Mucosa of rectum (tissue), 2 donors: ENCODE results near the gene XRCC2.

Experiments
- H3K27ac ChIP-seq, 2 donors: one replicate each; pipeline ENCODE4 v1.7.0; 2013; ENCODE audit warnings: inconsistent platforms in 2 of 2, low read depth in 2 of 2, low read length in 2 of 2
- H3K27me3 ChIP-seq, 2 donors: one replicate each; pipeline ENCODE4 v1.7.0; 2013; ENCODE audit warnings: low read length in 2 of 2; ENCODE audit not compliant: control insufficient read depth in 2 of 2, insufficient read depth in 2 of 2
- H3K36me3 ChIP-seq, 2 donors: one replicate each; pipeline ENCODE4 v1.7.0; 2013; ENCODE audit warnings: low read length in 2 of 2; ENCODE audit not compliant: control insufficient read depth in 2 of 2, insufficient read depth in 2 of 2
- H3K4me1 ChIP-seq, 2 donors: one replicate each; pipeline ENCODE4 v1.7.0; 2013; ENCODE audit warnings: low read length in 2 of 2, mild to moderate bottlenecking in 1 of 2; ENCODE audit not compliant: control insufficient read depth in 2 of 2, insufficient read depth in 2 of 2
- H3K4me3 ChIP-seq, 2 donors: one replicate each; pipeline ENCODE4 v1.7.0; 2013; ENCODE audit warnings: low read length in 2 of 2
- H3K9ac ChIP-seq, 2 donors: one replicate each; pipeline ENCODE4 v1.7.0; 2013; ENCODE audit warnings: low read length in 2 of 2, low read depth in 1 of 2, mild to moderate bottlenecking in 1 of 2
- H3K9me3 ChIP-seq, 2 donors: one replicate each; pipeline ENCODE4 v1.7.0; 2013; ENCODE audit warnings: low read length in 2 of 2; ENCODE audit not compliant: control insufficient read depth in 2 of 2
- donor health status: healthy.
- donor health status: Normal muscosa, but diverticular disease.

The XRCC2 gene

GRCh38 chr7:152618427-152618826, 57.5 kb downstream of the XRCC2 start:
- H3K27me3 ChIP-seq, result no peaks in the 10 kb centered on the region
- H3K4me1 ChIP-seq, result no peaks in the 10 kb centered on the region
- no peaks in the 10 kb centered on the region for H3K9me3 ChIP-seq
- no peak overlapping the region for H3K4me3 ChIP-seq
- no peaks in the 10 kb centered on the region for H3K36me3 ChIP-seq
- H3K27ac ChIP-seq, result no peak overlapping the region
- no peak overlapping the region for H3K9ac ChIP-seq

- no peak overlapping the region for H3K27ac ChIP-seq
- H3K27me3 ChIP-seq, result no peaks in the 10 kb centered on the region
- no peaks in the 10 kb centered on the region for H3K9me3 ChIP-seq
- H3K4me3 ChIP-seq, result no peak overlapping the region
- no peaks in the 10 kb centered on the region for H3K36me3 ChIP-seq
- H3K9ac ChIP-seq, result no peak overlapping the region
- H3K4me1 ChIP-seq, result no peaks in the 10 kb centered on the region
Observed at GRCh38 chr7:152617056-152617455, 58.9 kb downstream of the XRCC2 start.

GRCh38 chr7:152615031-152615741, 60.8 kb downstream of the XRCC2 start:
- Histone ChIP-seq H3K27me3 (no peaks in the 10 kb centered on the region), H3K9ac (no peak overlapping the region), H3K27ac (no peak overlapping the region), H3K36me3 (no peaks in the 10 kb centered on the region), H3K9me3 (no peaks in the 10 kb centered on the region), H3K4me3 (no peak overlapping the region), H3K4me1 (no peaks in the 10 kb centered on the region)

GRCh38 chr7:152608656-152609055, 67.3 kb downstream of the XRCC2 start:
- Histone ChIP-seq H3K4me1 (no peaks in the 10 kb centered on the region), H3K9me3 (no peaks in the 10 kb centered on the region), H3K36me3 (no peaks in the 10 kb centered on the region), H3K27me3 (no peaks in the 10 kb centered on the region), H3K27ac (no peak overlapping the region), H3K4me3 (no peak overlapping the region), H3K9ac (no peak overlapping the region)

GRCh38 chr7:152608208-152608607, 67.7 kb downstream of the XRCC2 start:
- Histone ChIP-seq H3K27ac (no peak overlapping the region), H3K9ac (no peak overlapping the region), H3K27me3 (no peaks in the 10 kb centered on the region), H3K4me3 (no peak overlapping the region), H3K4me1 (no peaks in the 10 kb centered on the region), H3K9me3 (no peaks in the 10 kb centered on the region), H3K36me3 (no peaks in the 10 kb centered on the region)

GRCh38 chr7:152607007-152607406, 68.9 kb downstream of the XRCC2 start:
- Histone ChIP-seq H3K9ac (no peak overlapping the region), H3K27me3 (no peaks in the 10 kb centered on the region), H3K9me3 (no peaks in the 10 kb centered on the region), H3K4me3 (no peak overlapping the region), H3K36me3 (no peaks in the 10 kb centered on the region), H3K4me1 (no peaks in the 10 kb centered on the region), H3K27ac (no peak overlapping the region)

- no peak overlapping the region for H3K4me3 ChIP-seq
- no peaks in the 10 kb centered on the region for H3K36me3 ChIP-seq
- no peak overlapping the region for H3K9ac ChIP-seq
- H3K9me3 ChIP-seq, result no peaks in the 10 kb centered on the region
- H3K27ac ChIP-seq, result no peak overlapping the region
- no peaks in the 10 kb centered on the region for H3K27me3 ChIP-seq
- H3K4me1 ChIP-seq, result no peaks in the 10 kb centered on the region
Observed at GRCh38 chr7:152602962-152603361, 73.0 kb downstream of the XRCC2 start.

GRCh38 chr7:152601305-152601798, 74.6 kb downstream of the XRCC2 start:
- Histone ChIP-seq H3K4me1 (no peaks in the 10 kb centered on the region), H3K9ac (no peak overlapping the region), H3K36me3 (no peaks in the 10 kb centered on the region), H3K9me3 (no peaks in the 10 kb centered on the region), H3K27ac (no peak overlapping the region), H3K27me3 (no peaks in the 10 kb centered on the region), H3K4me3 (no peak overlapping the region)

GRCh38 chr7:152600266-152600665, 75.7 kb downstream of the XRCC2 start:
- Histone ChIP-seq H3K9ac (no peak overlapping the region), H3K27ac (no peak overlapping the region), H3K4me1 (no peaks in the 10 kb centered on the region), H3K4me3 (no peak overlapping the region), H3K27me3 (no peaks in the 10 kb centered on the region), H3K9me3 (no peaks in the 10 kb centered on the region), H3K36me3 (no peaks in the 10 kb centered on the region)

- H3K4me3 ChIP-seq, result no peak overlapping the region
- no peaks in the 10 kb centered on the region for H3K27me3 ChIP-seq
- H3K9ac ChIP-seq, result no peak overlapping the region
- H3K27ac ChIP-seq, result no peak overlapping the region
- H3K36me3 ChIP-seq, result no peaks in the 10 kb centered on the region
- H3K9me3 ChIP-seq, result no peaks in the 10 kb centered on the region
- no peaks in the 10 kb centered on the region for H3K4me1 ChIP-seq
Observed at GRCh38 chr7:152597507-152597906, 78.4 kb downstream of the XRCC2 start.
